ACHN (cell line): ENCODE results near the gene OR10C1.
"Not testable (repeated sequence)": the region's sequence is repeated elsewhere in the genome, so short reads cannot be mapped to it uniquely, and the experiment has no call there.

Experiments used
- DNase-seq: peaks from one replicate; pipeline ENCODE4 v3.0.0-alpha.2; 2015
- in situ Hi-C: cut with HindIII; loops from 2 replicates; pipeline ENCODE4 v1.10.0; 2017; ENCODE audit warnings: low sequenced_read_pairs, low pct_ligation_motif_present, low pct_unique_long_range_greater_than_20kb

OR10C1 gene

GRCh38 chr6:29439006-29439405 is at the start of gene OR10C1:
TSS of gene OR10C1 (plus strand) at chr6:29439306. CDS start at chr6:29440016, 710 bp downstream.
- in situ Hi-C loops, result no loop called here
- no peak for DNase-seq

GRCh38 chr6:29395331-29395730 is 43.8 kb upstream of the OR10C1 start, which contains the start of gene OR12D2:
TSS of gene OR12D2 (plus strand) at chr6:29395631. CDS start at chr6:29396700, 1,069 bp downstream.
- in situ Hi-C loops, result no loop called here
- DNase-seq, result no peak

GRCh38 chr6:29399525-29399924 is 39.6 kb upstream of the OR10C1 start:
- in situ Hi-C loops, result no loop called here
- DNase-seq, result no peak

GRCh38 chr6:29403801-29404200 is 35.3 kb upstream of the OR10C1 start:
- DNase-seq, result no peak
- in situ Hi-C loops, result no loop called here

GRCh38 chr6:29414588-29414987 is 24.5 kb upstream of the OR10C1 start, which contains the start of gene OR12D1:
TSS of gene OR12D1 (plus strand) at chr6:29414928.
- peak; percentile 7 for DNase-seq
- in situ Hi-C loops, result no loop called here

GRCh38 chr6:29419516-29419915 is 19.6 kb upstream of the OR10C1 start:
- DNase-seq, result no peak
- in situ Hi-C loops, result no loop called here

GRCh38 chr6:29424168-29424567 is 14.9 kb upstream of the OR10C1 start:
- DNase-seq, result no peak
- in situ Hi-C loops, result no loop called here

GRCh38 chr6:29424575-29424974 is 14.5 kb upstream of the OR10C1 start:
- no peak for DNase-seq
- in situ Hi-C loops, result no loop called here

GRCh38 chr6:29425075-29425474 is 14.0 kb upstream of the OR10C1 start:
- in situ Hi-C loops, result no loop called here
- no peak for DNase-seq

GRCh38 chr6:29426654-29427053 is 12.5 kb upstream of the OR10C1 start:
- in situ Hi-C loops, result no loop called here
- no peak for DNase-seq

- in situ Hi-C loops, DNase-seq: not testable (repeated sequence)
Measured at GRCh38 chr6:29436730-29437129, 2.4 kb upstream of the OR10C1 start.

- in situ Hi-C loops, result no loop called here
- DNase-seq, result no peak
Measured at GRCh38 chr6:29442719-29443118, 3.6 kb downstream of the OR10C1 start.

- in situ Hi-C loops, DNase-seq: not testable (repeated sequence)
Measured at GRCh38 chr6:29444031-29444430, 4.9 kb downstream of the OR10C1 start.

GRCh38 chr6:29447670-29448069 is 8.6 kb downstream of the OR10C1 start:
- in situ Hi-C loops, result no loop called here
- DNase-seq, result no peak

GRCh38 chr6:29451471-29452193 is 12.5 kb downstream of the OR10C1 start:
- DNase-seq, result no peak
- in situ Hi-C loops, result no loop called here

- in situ Hi-C loops, result no loop called here
- DNase-seq, result no peak
Measured at GRCh38 chr6:29456971-29457370, 17.9 kb downstream of the OR10C1 start, which contains the start of the genes OR11A1 and OR2H1. TSS of gene OR11A1 (minus strand) at chr6:29457071. CDS start at chr6:29427641, 29,430 bp downstream. TSS of gene OR2H1 (plus strand) at chr6:29457155. CDS start at chr6:29461770, 4,615 bp downstream.

- in situ Hi-C loops, result no loop called here
- DNase-seq, result no peak
Measured at GRCh38 chr6:29461021-29461814, 22.1 kb downstream of the OR10C1 start.

- in situ Hi-C loops, result no loop called here
- no peak for DNase-seq
Measured at GRCh38 chr6:29462022-29462421, 22.9 kb downstream of the OR10C1 start.

- in situ Hi-C loops, result no loop called here
- DNase-seq, result no peak
Measured at GRCh38 chr6:29465279-29465678, 26.2 kb downstream of the OR10C1 start.
